GF-D8 (cell line): ENCODE data around the gene LHX8.

Source experiments
- DNase-seq: peaks from one replicate; lab custom pipeline; 2025; lab: John Stamatoyannopoulos, UW

Gene LHX8

GRCh38 chr1:75203415-75204277 is 69.5 kb downstream of the LHX8 start:
- DNase-seq: no peak

DNA sequence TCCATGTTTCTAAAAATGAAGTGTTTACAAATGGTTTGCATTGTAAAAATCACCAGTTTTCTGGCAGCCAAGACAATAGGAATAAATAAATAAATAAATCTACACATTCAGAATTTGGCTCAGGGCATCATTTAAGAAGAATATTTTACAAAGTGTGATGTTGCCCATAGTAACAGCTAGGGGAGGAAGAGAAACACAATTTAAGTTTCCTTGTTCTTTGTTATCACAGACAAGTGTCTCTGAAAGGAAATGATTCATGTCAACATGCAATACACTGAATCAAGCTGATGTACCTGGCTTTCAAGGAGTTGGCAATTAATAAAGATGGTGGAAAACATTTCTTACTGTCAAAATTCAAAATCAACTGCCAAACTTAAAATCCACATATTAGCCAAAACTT is 74.7 kb downstream of the LHX8 start:
- no peak for DNase-seq
